K562 (cell line): Measurements from ENCODE around the gene ZNF292. TPM values are rescaled to one million over a fixed set of nuclear protein-coding genes. Genes with fewer than 3 reads are reported as not detected.
A peak's percentile ranks its signal among the peaks of the same experiment; 100 is the strongest.

ENCODE experiments used
- CHCHD3 ChIP-seq: fragments of 250-450 bp; sonication (Bioruptor Pico); IDR thresholded peaks from 2 replicates; pipeline ENCODE4 v2.1.2; 2022; ENCODE audit warnings: mild to moderate bottlenecking
- ELF4 ChIP-seq: fragments of 450-650 bp; formaldehyde crosslinking; IDR thresholded peaks from 2 replicates; pipeline ENCODE4 v1.4.0; 2022; ENCODE audit warnings: missing genetic modification characterization
- HNRNPL ChIP-seq: fragments of 200-400 bp; formaldehyde crosslinking; IDR thresholded peaks from 2 replicates; pipeline ENCODE4 v1.6.1; 2017; ENCODE audit warnings: low read depth, mild to moderate bottlenecking, low read length
- NFRKB ChIP-seq: fragments of 450-650 bp; IDR thresholded peaks from 2 replicates; pipeline ENCODE4 v1.6.1; 2016; ENCODE audit warnings: low read depth
- NONO ChIP-seq, 2 experiments: fragments of 200-400 bp in 1 of 2; fragments of 450-650 bp in 1 of 2; formaldehyde crosslinking in 1 of 2; IDR thresholded peaks; 2 replicates each; pipeline ENCODE4 v1.6.1; 2017; ENCODE audit warnings: low read depth in 2 of 2, mild to moderate bottlenecking in 2 of 2, moderate library complexity in 2 of 2, low read length in 1 of 2
- NR1H2 ChIP-seq: sonication (generic); formaldehyde crosslinking; IDR thresholded peaks from 2 replicates; pipeline ENCODE4 v1.4.0; 2020; ENCODE audit warnings: mild to moderate bottlenecking, missing genetic modification reagents
- TBP ChIP-seq: optimal IDR thresholded peaks from 2 replicates; pipeline ENCODE3; 2011; ENCODE audit warnings: low read depth, low read length, improper control_type of control experiment
- TCF7 ChIP-seq: sonication (generic); IDR thresholded peaks from 2 replicates; pipeline ENCODE4 v1.6.1; 2016; ENCODE audit warnings: antibody characterized with exemption, borderline replicate concordance
- polyA plus RNA-seq, 8 experiments: library from polyadenylated mRNA; depleted of rRNA in 4 of 8; stranded (reverse) in 5 of 8; unstranded in 3 of 8; fragments of >200 nt; fragmentation: Nextera tagmentation in 2 of 8; fragmentation: Illumina TruSeq in 1 of 8; extraction: Ambion mirVana in 2 of 8; extraction: Trizol in 1 of 8; gene quantifications; 2 replicates each; pipeline versions ENCODE4 v1.2.1 to v1.2.3, GENCODE V29; 2011 to 2014; ENCODE audit warnings: inconsistent platforms in 1 of 8, missing spikeins in 1 of 8
- total RNA-seq, 7 experiments: library from RNA; depleted of rRNA in 6 of 7; stranded (reverse); fragments of >200 nt in 6 of 7; fragmentation: Illumina TruSeq in 2 of 7; extraction: Trizol in 2 of 7; gene quantifications; 2 replicates each; pipeline versions ENCODE4 v1.2.1 to v1.2.3, GENCODE V29; 2011 to 2021; ENCODE audit warnings: low replicate concordance in 1 of 7
- TF ChIP-seq, protein P1 (sequence below): fragments of 450-650 bp; IDR thresholded peaks from one replicate; pipeline ENCODE4 v1.6.1; 2018; ENCODE audit warnings: mild to moderate bottlenecking, moderate library complexity; ENCODE audit not compliant: partially characterized antibody
- TF ChIP-seq, protein P2 (sequence below): IDR thresholded peaks from 2 replicates; pipeline ENCODE4 v1.6.1; 2014; ENCODE audit warnings: antibody characterized with exemption
- TF ChIP-seq, protein P3 (sequence below): fragments of 250-450 bp; sonication (Bioruptor Pico); IDR thresholded peaks from 2 replicates; pipeline ENCODE4 v1.8.0; 2022; ENCODE audit warnings: inconsistent platforms
- TF ChIP-seq, protein P4 (sequence below): IDR thresholded peaks from 2 replicates; pipeline ENCODE4 v1.6.1; 2012; ENCODE audit warnings: low read depth, low read length, improper control_type of control experiment, borderline replicate concordance
- TF ChIP-seq, protein P5 (sequence below): IDR thresholded peaks from 2 replicates; pipeline ENCODE4 v1.6.1; 2016; ENCODE audit warnings: missing genetic modification characterization, missing compliant biosample characterization
- TF ChIP-seq, protein P6 (sequence below): fragments of 450-650 bp; IDR thresholded peaks from 2 replicates; pipeline ENCODE4 v1.6.1; 2014; ENCODE audit warnings: low read depth, mild to moderate bottlenecking, moderate library complexity, borderline replicate concordance
- TF ChIP-seq, protein P7 (sequence below): fragments of 250-450 bp; sonication (Bioruptor Pico); IDR thresholded peaks from 2 replicates; pipeline ENCODE4 v1.5.0; 2020; ENCODE audit warnings: mild to moderate bottlenecking

The ZNF292 gene
- total and polyA plus RNA-seq, 9 of the 15 experiments (the other 6 are each of a cell fraction or from before 2014, with no cell fraction given): 4.4 to 17.1 (median 12.8) TPM

DNA sequence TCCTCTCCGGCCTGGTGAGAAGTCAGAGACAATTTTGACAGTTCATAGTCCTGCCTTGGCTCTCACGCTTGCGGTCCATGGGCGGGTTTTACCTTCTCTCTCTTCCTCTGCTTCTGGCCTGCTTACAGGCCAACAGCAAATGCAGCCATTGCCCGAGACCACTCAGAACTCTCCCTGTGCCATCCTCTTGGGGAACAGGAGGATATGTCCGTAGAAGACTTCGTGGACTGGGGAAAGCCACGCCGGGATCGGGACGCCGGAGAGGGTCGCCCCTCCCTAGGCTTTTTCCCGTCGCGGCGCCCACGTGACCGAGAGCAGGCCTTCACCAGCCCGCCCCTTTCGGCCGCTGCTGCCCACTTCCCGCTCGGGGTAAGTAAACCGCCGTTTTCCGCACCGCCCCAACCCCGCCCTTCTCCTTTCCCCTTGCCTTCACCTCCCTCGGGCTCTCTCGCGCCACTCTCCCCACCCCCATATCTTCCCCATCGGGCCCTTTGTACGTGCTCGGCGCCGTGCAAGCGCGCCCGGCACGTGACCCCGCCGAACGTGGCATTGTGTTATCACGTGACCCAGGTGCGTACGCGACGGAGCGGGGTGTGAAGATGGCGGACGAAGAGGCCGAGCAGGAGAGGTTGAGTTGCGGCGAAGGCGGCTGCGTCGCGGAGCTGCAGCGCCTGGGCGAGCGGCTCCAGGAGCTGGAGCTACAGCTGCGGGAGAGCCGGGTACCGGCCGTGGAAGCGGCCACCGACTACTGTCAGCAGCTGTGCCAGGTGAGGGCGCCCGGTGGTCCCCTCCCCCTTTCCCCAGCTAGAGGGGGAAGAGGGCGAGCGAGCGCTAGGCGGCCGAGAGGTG is at the start of gene ZNF292 (continued):
- TF ChIP-seq, protein P1, sequence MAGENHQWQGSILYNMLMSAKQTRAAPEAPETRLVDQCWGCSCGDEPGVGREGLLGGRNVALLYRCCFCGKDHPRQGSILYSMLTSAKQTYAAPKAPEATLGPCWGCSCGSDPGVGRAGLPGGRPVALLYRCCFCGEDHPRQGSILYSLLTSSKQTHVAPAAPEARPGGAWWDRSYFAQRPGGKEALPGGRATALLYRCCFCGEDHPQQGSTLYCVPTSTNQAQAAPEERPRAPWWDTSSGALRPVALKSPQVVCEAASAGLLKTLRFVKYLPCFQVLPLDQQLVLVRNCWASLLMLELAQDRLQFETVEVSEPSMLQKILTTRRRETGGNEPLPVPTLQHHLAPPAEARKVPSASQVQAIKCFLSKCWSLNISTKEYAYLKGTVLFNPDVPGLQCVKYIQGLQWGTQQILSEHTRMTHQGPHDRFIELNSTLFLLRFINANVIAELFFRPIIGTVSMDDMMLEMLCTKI: no peak
- TF ChIP-seq NFRKB (peak; percentile 92; the same call in 1 of the 2 replicates), NR1H2 (0 out of 2 replicates have a peak, but pooled peaks have one; percentile 77), TBP (peak; percentile 57), HNRNPL (0 out of 2 replicates have a peak, but pooled peaks have one; percentile 61), NONO (IDR thresholded peaks at IDR 0.05; ENCODE audit: low read depth in 2 of 2, low read length in 1 of 2) (no peak), TCF7 (no peak), CHCHD3 (CRISPR knock-in tag) (no peak), ELF4 (CRISPR knock-in tag) (peak; percentile 25; the same call in 1 of the 2 replicates)
- TF ChIP-seq, protein P2, sequence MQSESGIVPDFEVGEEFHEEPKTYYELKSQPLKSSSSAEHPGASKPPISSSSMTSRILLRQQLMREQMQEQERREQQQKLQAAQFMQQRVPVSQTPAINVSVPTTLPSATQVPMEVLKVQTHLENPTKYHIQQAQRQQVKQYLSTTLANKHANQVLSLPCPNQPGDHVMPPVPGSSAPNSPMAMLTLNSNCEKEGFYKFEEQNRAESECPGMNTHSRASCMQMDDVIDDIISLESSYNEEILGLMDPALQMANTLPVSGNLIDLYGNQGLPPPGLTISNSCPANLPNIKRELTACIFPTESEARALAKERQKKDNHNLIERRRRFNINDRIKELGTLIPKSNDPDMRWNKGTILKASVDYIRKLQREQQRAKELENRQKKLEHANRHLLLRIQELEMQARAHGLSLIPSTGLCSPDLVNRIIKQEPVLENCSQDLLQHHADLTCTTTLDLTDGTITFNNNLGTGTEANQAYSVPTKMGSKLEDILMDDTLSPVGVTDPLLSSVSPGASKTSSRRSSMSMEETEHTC: peak; percentile 96
- TF ChIP-seq, protein P3, sequence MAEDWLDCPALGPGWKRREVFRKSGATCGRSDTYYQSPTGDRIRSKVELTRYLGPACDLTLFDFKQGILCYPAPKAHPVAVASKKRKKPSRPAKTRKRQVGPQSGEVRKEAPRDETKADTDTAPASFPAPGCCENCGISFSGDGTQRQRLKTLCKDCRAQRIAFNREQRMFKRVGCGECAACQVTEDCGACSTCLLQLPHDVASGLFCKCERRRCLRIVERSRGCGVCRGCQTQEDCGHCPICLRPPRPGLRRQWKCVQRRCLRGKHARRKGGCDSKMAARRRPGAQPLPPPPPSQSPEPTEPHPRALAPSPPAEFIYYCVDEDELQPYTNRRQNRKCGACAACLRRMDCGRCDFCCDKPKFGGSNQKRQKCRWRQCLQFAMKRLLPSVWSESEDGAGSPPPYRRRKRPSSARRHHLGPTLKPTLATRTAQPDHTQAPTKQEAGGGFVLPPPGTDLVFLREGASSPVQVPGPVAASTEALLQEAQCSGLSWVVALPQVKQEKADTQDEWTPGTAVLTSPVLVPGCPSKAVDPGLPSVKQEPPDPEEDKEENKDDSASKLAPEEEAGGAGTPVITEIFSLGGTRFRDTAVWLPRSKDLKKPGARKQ (CRISPR knock-in tag): no peak
- TF ChIP-seq, protein P4, sequence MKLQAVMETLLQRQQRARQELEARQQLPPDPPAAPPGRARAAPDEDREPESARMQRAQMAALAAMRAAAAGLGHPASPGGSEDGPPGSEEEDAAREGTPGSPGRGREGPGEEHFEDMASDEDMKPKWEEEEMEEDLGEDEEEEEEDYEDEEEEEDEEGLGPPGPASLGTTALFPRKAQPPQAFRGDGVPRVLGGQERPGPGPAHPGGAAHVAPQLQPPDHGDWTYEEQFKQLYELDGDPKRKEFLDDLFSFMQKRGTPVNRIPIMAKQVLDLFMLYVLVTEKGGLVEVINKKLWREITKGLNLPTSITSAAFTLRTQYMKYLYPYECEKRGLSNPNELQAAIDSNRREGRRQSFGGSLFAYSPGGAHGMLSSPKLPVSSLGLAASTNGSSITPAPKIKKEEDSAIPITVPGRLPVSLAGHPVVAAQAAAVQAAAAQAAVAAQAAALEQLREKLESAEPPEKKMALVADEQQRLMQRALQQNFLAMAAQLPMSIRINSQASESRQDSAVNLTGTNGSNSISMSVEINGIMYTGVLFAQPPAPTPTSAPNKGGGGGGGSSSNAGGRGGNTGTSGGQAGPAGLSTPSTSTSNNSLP: no peak
- TF ChIP-seq, protein P5, sequence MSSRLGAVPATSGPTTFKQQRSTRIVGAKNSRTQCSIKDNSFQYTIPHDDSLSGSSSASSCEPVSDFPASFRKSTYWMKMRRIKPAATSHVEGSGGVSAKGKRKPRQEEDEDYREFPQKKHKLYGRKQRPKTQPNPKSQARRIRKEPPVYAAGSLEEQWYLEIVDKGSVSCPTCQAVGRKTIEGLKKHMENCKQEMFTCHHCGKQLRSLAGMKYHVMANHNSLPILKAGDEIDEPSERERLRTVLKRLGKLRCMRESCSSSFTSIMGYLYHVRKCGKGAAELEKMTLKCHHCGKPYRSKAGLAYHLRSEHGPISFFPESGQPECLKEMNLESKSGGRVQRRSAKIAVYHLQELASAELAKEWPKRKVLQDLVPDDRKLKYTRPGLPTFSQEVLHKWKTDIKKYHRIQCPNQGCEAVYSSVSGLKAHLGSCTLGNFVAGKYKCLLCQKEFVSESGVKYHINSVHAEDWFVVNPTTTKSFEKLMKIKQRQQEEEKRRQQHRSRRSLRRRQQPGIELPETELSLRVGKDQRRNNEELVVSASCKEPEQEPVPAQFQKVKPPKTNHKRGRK: no peak
- TF ChIP-seq, protein P6, sequence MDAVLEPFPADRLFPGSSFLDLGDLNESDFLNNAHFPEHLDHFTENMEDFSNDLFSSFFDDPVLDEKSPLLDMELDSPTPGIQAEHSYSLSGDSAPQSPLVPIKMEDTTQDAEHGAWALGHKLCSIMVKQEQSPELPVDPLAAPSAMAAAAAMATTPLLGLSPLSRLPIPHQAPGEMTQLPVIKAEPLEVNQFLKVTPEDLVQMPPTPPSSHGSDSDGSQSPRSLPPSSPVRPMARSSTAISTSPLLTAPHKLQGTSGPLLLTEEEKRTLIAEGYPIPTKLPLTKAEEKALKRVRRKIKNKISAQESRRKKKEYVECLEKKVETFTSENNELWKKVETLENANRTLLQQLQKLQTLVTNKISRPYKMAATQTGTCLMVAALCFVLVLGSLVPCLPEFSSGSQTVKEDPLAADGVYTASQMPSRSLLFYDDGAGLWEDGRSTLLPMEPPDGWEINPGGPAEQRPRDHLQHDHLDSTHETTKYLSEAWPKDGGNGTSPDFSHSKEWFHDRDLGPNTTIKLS: peak; percentile 97
- TF ChIP-seq, protein P7, sequence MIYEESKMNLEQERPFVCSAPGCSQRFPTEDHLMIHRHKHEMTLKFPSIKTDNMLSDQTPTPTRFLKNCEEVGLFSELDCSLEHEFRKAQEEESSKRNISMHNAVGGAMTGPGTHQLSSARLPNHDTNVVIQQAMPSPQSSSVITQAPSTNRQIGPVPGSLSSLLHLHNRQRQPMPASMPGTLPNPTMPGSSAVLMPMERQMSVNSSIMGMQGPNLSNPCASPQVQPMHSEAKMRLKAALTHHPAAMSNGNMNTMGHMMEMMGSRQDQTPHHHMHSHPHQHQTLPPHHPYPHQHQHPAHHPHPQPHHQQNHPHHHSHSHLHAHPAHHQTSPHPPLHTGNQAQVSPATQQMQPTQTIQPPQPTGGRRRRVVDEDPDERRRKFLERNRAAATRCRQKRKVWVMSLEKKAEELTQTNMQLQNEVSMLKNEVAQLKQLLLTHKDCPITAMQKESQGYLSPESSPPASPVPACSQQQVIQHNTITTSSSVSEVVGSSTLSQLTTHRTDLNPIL: no peak; the same call in 1 of the 2 replicates
